ENCODE results near the gene ASPSCR1.
"Not testable (repeated sequence)": the region's sequence is repeated elsewhere in the genome, so short reads cannot be mapped to it uniquely, and the experiment has no call there.

DNA sequence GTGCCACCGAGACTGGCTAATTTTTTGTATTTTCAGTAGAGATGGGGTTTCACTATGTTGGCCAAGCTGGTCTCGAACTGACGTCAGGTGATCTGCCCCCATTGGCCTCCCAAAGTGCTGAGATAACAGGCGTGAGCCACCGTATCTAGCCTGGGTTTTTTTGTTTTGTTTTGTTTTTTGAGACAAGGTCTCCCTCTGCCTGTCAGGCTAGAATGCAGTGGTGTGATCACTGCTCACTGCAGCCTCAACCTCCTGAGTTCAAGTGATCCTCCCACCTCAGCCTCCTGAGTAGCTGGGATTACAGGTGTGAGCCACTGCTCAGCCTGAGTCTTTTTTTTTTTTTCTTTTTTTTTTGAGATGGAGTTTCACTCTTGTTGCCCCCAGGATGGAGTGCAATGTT, 24.0 kb upstream of the ASPSCR1 start:
- TF ChIP-seq, protein P1, sequence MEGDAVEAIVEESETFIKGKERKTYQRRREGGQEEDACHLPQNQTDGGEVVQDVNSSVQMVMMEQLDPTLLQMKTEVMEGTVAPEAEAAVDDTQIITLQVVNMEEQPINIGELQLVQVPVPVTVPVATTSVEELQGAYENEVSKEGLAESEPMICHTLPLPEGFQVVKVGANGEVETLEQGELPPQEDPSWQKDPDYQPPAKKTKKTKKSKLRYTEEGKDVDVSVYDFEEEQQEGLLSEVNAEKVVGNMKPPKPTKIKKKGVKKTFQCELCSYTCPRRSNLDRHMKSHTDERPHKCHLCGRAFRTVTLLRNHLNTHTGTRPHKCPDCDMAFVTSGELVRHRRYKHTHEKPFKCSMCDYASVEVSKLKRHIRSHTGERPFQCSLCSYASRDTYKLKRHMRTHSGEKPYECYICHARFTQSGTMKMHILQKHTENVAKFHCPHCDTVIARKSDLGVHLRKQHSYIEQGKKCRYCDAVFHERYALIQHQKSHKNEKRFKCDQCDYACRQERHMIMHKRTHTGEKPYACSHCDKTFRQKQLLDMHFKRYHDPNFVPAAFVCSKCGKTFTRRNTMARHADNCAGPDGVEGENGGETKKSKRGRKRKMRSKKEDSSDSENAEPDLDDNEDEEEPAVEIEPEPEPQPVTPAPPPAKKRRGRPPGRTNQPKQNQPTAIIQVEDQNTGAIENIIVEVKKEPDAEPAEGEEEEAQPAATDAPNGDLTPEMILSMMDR (IDR thresholded peaks at IDR 0.05 in 4 of 5, conservative IDR thresholded peaks at IDR 0.05 in 1 of 5), result not testable (repeated sequence)
- TF ChIP-seq POLR2A (IDR thresholded peaks at IDR 0.05), result not testable (repeated sequence)
